ENCODE data around the gene OR7G3.

The OR7G3 gene

DNA sequence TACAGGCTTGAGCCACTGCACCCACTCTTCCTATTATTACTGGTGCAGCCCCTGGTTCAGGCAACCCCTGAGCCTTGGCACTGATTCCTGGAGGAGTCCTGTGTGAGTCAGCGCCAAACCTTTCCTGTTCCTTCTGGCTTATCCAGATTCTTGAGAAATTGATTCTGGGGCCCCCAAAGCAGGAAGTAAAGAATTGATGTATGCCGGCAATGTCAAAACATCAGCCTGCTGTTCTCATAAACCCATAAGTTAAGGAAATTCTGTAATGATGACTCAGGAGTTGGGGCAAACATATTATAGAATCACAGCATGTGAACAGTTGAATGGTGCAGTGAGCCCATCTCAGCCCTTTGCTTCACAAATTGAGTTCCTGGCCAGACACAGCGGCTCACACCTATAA, 1.4 kb upstream of the OR7G3 start:
- TF ChIP-seq TAF1 (IDR thresholded peaks at IDR 0.05; ENCODE audit: low read depth, low read length) (no peak), SPI1 (IDR thresholded peaks at IDR 0.05; ENCODE audit: low read depth, low read length) (no peak), POLR2AphosphoS5 (IDR thresholded peaks at IDR 0.05; ENCODE audit: low read depth, low read length) (no peak), POLR2A (IDR thresholded peaks at IDR 0.05; ENCODE audit: low read depth, low read length) (no peak), POU2F2 (IDR thresholded peaks at IDR 0.05; ENCODE audit: low read depth, low read length) (no peak), PAX5 (IDR thresholded peaks at IDR 0.05; ENCODE audit: insufficient read depth, low read length, severe bottlenecking) (no peak)
- FAIRE-seq (no peak), DNase-seq (ENCODE audit: insufficient read length, low spot score) (no peak)

DNA sequence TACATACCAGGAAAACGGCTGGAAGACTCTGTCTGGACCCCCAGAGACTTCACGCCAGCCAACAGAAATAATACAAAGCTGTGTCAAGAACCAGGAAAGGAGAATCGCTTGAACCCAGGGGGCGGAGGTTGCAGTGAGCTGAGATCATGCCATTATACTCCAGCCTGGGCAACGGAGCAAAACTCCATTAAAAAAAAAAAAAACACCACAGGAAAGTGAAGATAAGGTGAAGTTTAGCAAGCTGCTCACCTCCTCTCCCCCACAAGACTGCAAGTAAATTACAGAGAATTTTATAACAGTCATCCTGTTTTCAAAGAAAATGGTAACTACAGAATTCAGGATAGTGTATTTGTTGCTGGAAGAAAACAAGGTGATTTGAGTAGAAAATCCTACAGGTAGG, 10.2 kb downstream of the OR7G3 start:
- TF ChIP-seq POLR2AphosphoS5 (IDR thresholded peaks at IDR 0.05; ENCODE audit: low read depth, low read length): no peak
- TF ChIP-seq SPI1 (IDR thresholded peaks at IDR 0.05; ENCODE audit: low read depth, low read length): no peak
- TF ChIP-seq PAX5 (IDR thresholded peaks at IDR 0.05; ENCODE audit: insufficient read depth, low read length, severe bottlenecking): no peak
- no peak for TF ChIP-seq TAF1 (IDR thresholded peaks at IDR 0.05; ENCODE audit: low read depth, low read length)
- no peak for TF ChIP-seq POU2F2 (IDR thresholded peaks at IDR 0.05; ENCODE audit: low read depth, low read length)
- no peak for TF ChIP-seq POLR2A (IDR thresholded peaks at IDR 0.05; ENCODE audit: low read depth, low read length)
- DNase-seq (ENCODE audit: insufficient read length, low spot score) (no peak), FAIRE-seq (no peak)

DNA sequence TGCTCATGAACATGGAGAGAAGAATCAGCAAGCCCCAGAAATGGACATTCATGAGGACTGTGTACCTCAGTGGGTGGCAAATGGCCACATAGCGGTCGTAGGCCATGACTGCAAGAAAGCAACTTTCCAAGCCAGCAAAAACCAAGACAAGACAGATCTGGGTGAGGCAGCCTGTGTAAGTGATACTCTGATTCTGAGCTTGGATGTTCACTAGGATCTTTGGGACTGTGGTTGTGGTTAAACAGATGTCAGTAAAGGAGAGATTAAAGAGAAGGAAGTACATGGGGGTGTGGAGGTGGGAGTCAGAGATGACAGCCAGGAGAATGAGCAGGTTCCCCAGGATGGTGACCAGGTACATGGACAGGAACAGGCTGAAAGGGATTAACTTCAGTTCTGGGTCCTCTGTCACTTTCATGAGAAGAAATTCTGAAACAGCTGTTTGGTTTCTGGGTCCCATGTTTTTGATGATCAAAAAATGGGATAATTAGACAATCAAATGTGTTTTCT, 11.4 kb downstream of the OR7G3 start, which contains the start of gene OR7G1:
TSS of gene OR7G1 (minus strand) at position 457 of the 507 bp plus-strand sequence. CDS start at position 457, 0 bp downstream.
- no peak for DNase-seq (ENCODE audit: insufficient read length, low spot score)
- no peak for TF ChIP-seq POLR2A (IDR thresholded peaks at IDR 0.05; ENCODE audit: low read depth, low read length)
- no peak for TF ChIP-seq TAF1 (IDR thresholded peaks at IDR 0.05; ENCODE audit: low read depth, low read length)
- TF ChIP-seq PAX5 (IDR thresholded peaks at IDR 0.05; ENCODE audit: insufficient read depth, low read length, severe bottlenecking): no peak
- no peak for TF ChIP-seq POU2F2 (IDR thresholded peaks at IDR 0.05; ENCODE audit: low read depth, low read length)
- TF ChIP-seq SPI1 (IDR thresholded peaks at IDR 0.05; ENCODE audit: low read depth, low read length): no peak
- no peak for TF ChIP-seq POLR2AphosphoS5 (IDR thresholded peaks at IDR 0.05; ENCODE audit: low read depth, low read length)
- no peak for FAIRE-seq

DNA sequence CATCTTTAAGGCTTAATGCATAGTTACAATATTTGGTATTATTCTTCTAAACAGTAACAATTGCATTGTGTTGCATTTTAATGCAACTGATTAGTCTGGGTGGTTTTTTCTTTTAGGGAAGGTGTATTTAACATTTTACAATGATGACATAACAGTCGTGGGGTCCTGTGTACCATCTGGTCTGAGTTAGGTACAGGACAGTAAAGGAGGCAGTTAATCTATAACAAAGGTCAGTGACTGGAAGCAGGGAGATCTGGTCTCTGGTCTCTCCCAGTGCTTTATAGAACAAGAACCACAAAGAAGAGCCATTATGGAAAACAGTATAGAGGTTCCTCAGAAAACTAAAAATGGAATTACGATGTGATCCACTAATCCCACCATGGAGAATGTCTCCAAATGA, 16.8 kb downstream of the OR7G3 start:
- FAIRE-seq (no peak), DNase-seq (ENCODE audit: insufficient read length, low spot score) (no peak)
- TF ChIP-seq POLR2AphosphoS5 (IDR thresholded peaks at IDR 0.05; ENCODE audit: low read depth, low read length): no peak
- no peak for TF ChIP-seq PAX5 (IDR thresholded peaks at IDR 0.05; ENCODE audit: insufficient read depth, low read length, severe bottlenecking)
- no peak for TF ChIP-seq POU2F2 (IDR thresholded peaks at IDR 0.05; ENCODE audit: low read depth, low read length)
- no peak for TF ChIP-seq SPI1 (IDR thresholded peaks at IDR 0.05; ENCODE audit: low read depth, low read length)
- TF ChIP-seq POLR2A (IDR thresholded peaks at IDR 0.05; ENCODE audit: low read depth, low read length): no peak
- no peak for TF ChIP-seq TAF1 (IDR thresholded peaks at IDR 0.05; ENCODE audit: low read depth, low read length)

DNA sequence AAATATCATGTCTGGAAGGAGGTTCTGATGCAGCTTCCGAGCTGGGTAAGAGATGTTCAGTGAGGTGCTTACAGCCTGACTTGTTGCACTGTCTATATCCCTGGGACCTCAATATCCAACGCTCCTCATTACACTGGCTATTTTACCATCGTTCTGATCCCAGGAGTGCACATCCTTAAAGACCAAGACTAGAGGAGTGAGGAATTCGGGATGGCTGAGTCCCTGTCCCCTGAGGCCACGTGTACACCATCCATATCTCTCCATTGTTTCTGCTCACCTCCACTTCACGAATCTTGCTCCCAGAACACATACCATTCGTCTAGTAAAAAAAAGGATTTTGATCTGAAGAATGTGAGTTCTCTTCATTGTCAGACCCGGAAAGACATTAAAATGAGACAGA, 19.4 kb downstream of the OR7G3 start, which contains the start of gene OR7G2:
TSS of gene OR7G2 (minus strand) at position 101 of the 400 bp plus-strand sequence. CDS start 4,232 bp downstream, outside the sequence.
- TF ChIP-seq SPI1 (IDR thresholded peaks at IDR 0.05; ENCODE audit: low read depth, low read length): no peak
- TF ChIP-seq PAX5 (IDR thresholded peaks at IDR 0.05; ENCODE audit: insufficient read depth, low read length, severe bottlenecking): no peak
- TF ChIP-seq TAF1 (IDR thresholded peaks at IDR 0.05; ENCODE audit: low read depth, low read length): no peak
- TF ChIP-seq POLR2AphosphoS5 (IDR thresholded peaks at IDR 0.05; ENCODE audit: low read depth, low read length): no peak
- TF ChIP-seq POU2F2 (IDR thresholded peaks at IDR 0.05; ENCODE audit: low read depth, low read length): no peak
- no peak for TF ChIP-seq POLR2A (IDR thresholded peaks at IDR 0.05; ENCODE audit: low read depth, low read length)
- no peak for FAIRE-seq

DNA sequence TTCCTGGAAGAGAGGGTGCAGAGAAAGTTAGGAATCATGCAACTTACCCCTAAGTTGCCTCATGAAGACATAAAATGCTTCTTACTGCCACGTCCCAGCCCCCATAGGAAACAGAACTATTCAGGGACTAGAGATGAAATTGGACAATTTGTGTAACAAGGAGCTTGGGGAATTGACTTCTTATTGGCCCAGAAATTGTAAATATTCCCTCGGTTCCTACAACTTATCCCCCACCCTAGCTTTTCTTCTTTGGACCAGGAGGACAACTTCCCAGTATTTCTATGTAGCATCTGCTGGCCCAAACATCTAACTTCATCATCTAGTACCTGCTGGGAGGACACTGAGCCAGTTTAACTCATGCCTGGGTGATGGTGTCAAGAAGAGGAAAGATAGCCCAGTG, 40.0 kb downstream of the OR7G3 start, which contains the start of gene OR1M1:
TSS of gene OR1M1 (plus strand) at position 301 of the 400 bp plus-strand sequence. CDS start 6,184 bp downstream, outside the sequence.
- DNase-seq (ENCODE audit: insufficient read length, low spot score) (no peak), FAIRE-seq (no peak)
- TF ChIP-seq TAF1 (IDR thresholded peaks at IDR 0.05; ENCODE audit: low read depth, low read length): no peak
- TF ChIP-seq POU2F2 (IDR thresholded peaks at IDR 0.05; ENCODE audit: low read depth, low read length): no peak
- no peak for TF ChIP-seq POLR2AphosphoS5 (IDR thresholded peaks at IDR 0.05; ENCODE audit: low read depth, low read length)
- no peak for TF ChIP-seq POLR2A (IDR thresholded peaks at IDR 0.05; ENCODE audit: low read depth, low read length)
- no peak for TF ChIP-seq PAX5 (IDR thresholded peaks at IDR 0.05; ENCODE audit: insufficient read depth, low read length, severe bottlenecking)
- no peak for TF ChIP-seq SPI1 (IDR thresholded peaks at IDR 0.05; ENCODE audit: low read depth, low read length)

More for the DNA sequence above, 19.4 kb downstream of the OR7G3 start, which contains the start of gene OR7G2:
- no peak for DNase-seq (ENCODE audit: insufficient read length, low spot score)

DNA sequence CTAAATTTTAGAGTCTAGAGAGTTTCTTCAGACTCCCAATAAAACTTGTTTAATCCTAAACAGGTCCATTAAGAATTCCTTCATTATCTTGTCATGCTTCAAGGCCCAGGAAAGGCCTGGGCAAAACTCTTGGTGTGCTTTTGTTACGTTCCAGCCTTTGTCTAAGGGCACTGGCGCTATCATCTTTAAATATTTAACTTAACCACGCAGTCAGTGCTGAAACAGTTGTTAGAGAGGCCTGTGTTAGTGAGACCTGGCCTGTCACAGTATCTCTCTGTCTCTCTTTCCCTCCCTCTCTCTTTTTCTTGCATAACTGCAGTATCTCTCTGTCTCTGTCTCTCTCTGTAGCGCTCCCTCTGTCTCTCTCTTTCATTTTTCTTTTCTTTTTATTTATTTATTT, 48.1 kb downstream of the OR7G3 start:
- DNase-seq (ENCODE audit: insufficient read length, low spot score) (no peak), FAIRE-seq (no peak)
- no peak for TF ChIP-seq SPI1 (IDR thresholded peaks at IDR 0.05; ENCODE audit: low read depth, low read length)
- no peak for TF ChIP-seq POU2F2 (IDR thresholded peaks at IDR 0.05; ENCODE audit: low read depth, low read length)
- no peak for TF ChIP-seq PAX5 (IDR thresholded peaks at IDR 0.05; ENCODE audit: insufficient read depth, low read length, severe bottlenecking)
- TF ChIP-seq POLR2A (IDR thresholded peaks at IDR 0.05; ENCODE audit: low read depth, low read length): no peak
- no peak for TF ChIP-seq TAF1 (IDR thresholded peaks at IDR 0.05; ENCODE audit: low read depth, low read length)
- no peak for TF ChIP-seq POLR2AphosphoS5 (IDR thresholded peaks at IDR 0.05; ENCODE audit: low read depth, low read length)

DNA sequence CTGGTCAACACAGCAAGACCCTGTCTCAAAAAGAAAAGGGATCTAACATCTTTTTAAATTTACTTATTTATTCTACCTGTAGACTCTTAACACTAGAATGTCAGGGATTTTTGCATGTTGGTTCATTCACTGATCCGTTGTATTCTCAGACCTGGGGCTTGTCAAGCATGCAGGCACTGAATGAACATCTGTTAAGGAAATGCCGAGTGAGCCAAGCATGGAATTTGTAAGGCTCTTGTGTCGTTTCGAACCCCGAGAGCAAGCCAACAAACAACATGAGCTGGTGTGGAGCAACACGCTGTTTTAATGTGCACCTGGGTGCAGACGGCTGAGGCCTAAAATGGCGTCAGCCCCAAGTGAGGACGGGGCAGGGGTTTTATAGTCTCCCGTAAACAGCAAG, 49.8 kb downstream of the OR7G3 start:
- FAIRE-seq (no peak), DNase-seq (ENCODE audit: insufficient read length, low spot score) (no peak)
- TF ChIP-seq PAX5 (IDR thresholded peaks at IDR 0.05; ENCODE audit: insufficient read depth, low read length, severe bottlenecking) (no peak), POU2F2 (IDR thresholded peaks at IDR 0.05; ENCODE audit: low read depth, low read length) (no peak), POLR2A (IDR thresholded peaks at IDR 0.05; ENCODE audit: low read depth, low read length) (no peak), SPI1 (IDR thresholded peaks at IDR 0.05; ENCODE audit: low read depth, low read length) (no peak), POLR2AphosphoS5 (IDR thresholded peaks at IDR 0.05; ENCODE audit: low read depth, low read length) (no peak), TAF1 (IDR thresholded peaks at IDR 0.05; ENCODE audit: low read depth, low read length) (no peak)

Data from GM12891 (cell line).